ENCODE measurements around the gene RTF2. TPM values are rescaled to one million over a fixed set of nuclear protein-coding genes. Genes with fewer than 3 reads are reported as not detected.

RTF2 gene
- total and polyA plus RNA-seq, 2 experiments from 2014 or later: 28.2 to 53.7 TPM

DNA sequence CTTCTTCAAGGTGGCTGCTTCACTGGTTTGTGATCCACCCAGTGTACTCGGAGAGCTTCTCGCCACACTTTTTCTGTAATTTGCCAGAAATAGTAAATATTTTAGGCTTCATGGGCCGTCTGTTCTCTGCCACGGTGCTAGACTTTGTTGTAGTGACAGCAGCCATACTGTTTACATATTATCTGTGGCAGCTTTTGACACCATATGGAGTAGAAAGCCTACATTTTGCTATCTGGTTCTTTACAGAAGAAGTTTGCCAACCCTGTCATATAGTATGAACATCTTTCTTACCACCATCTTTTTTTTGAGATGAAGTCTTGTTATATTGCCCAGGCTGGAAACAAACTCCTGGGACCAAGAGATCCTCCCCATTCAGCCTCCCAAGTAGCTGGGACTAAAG is 97.1 kb downstream of the RTF2 start:
- no peak for ATAC-seq
- H3K4me1 ChIP-seq (ENCODE audit: insufficient read depth): no peaks in the 10 kb centered on the region
- no peak overlapping the region for H2AFZ ChIP-seq
- no peak overlapping the region for H3K27ac ChIP-seq (ENCODE audit: low read depth)
- H3K79me2 ChIP-seq (replicated peaks; ENCODE audit: insufficient read depth): no peaks in the 10 kb centered on the region
- H3K27me3 ChIP-seq (ENCODE audit: insufficient read depth): no peaks in the 10 kb centered on the region
- no peak overlapping the region for H3K4me3 ChIP-seq
- no peak overlapping the region for H3K4me3 Mint-ChIP-seq
- no peak overlapping the region for H3K27ac Mint-ChIP-seq
- H3K4me1 Mint-ChIP-seq: peaks cover 2% of the 10 kb centered on the region; the same call in 1 of the 3 replicates
- no peaks in the 10 kb centered on the region for H3K36me3 ChIP-seq (ENCODE audit: insufficient read depth)
- H3F3A ChIP-seq (replicated peaks; ENCODE audit: low read depth): no peaks in the 10 kb centered on the region
- no peak for DNase-seq (ENCODE audit: low spot score)
- TF ChIP-seq NANOG (IDR thresholded peaks at IDR 0.05; ENCODE audit: borderline replicate concordance) (no peak), JUNB (IDR thresholded peaks at IDR 0.05; ENCODE audit: unreplicated experiment) (no peak), EZH2phosphoT487 (IDR thresholded peaks at IDR 0.05; ENCODE audit: unreplicated experiment) (no peak), POLR2AphosphoS5 (IDR thresholded peaks at IDR 0.05; ENCODE audit: low read depth) (no peak), ZNF331 (CRISPR knock-in tag; IDR thresholded peaks at IDR 0.05; ENCODE audit: low read depth) (no peak), EZH2 (IDR thresholded peaks at IDR 0.05; ENCODE audit: low read depth, unreplicated experiment) (no peak), STAT1 (IDR thresholded peaks at IDR 0.05; ENCODE audit: unreplicated experiment) (no peak)
- TF ChIP-seq, protein P1, sequence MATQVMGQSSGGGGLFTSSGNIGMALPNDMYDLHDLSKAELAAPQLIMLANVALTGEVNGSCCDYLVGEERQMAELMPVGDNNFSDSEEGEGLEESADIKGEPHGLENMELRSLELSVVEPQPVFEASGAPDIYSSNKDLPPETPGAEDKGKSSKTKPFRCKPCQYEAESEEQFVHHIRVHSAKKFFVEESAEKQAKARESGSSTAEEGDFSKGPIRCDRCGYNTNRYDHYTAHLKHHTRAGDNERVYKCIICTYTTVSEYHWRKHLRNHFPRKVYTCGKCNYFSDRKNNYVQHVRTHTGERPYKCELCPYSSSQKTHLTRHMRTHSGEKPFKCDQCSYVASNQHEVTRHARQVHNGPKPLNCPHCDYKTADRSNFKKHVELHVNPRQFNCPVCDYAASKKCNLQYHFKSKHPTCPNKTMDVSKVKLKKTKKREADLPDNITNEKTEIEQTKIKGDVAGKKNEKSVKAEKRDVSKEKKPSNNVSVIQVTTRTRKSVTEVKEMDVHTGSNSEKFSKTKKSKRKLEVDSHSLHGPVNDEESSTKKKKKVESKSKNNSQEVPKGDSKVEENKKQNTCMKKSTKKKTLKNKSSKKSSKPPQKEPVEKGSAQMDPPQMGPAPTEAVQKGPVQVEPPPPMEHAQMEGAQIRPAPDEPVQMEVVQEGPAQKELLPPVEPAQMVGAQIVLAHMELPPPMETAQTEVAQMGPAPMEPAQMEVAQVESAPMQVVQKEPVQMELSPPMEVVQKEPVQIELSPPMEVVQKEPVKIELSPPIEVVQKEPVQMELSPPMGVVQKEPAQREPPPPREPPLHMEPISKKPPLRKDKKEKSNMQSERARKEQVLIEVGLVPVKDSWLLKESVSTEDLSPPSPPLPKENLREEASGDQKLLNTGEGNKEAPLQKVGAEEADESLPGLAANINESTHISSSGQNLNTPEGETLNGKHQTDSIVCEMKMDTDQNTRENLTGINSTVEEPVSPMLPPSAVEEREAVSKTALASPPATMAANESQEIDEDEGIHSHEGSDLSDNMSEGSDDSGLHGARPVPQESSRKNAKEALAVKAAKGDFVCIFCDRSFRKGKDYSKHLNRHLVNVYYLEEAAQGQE (IDR thresholded peaks at IDR 0.05; ENCODE audit: unreplicated experiment): no peak
- TF ChIP-seq, protein P2, sequence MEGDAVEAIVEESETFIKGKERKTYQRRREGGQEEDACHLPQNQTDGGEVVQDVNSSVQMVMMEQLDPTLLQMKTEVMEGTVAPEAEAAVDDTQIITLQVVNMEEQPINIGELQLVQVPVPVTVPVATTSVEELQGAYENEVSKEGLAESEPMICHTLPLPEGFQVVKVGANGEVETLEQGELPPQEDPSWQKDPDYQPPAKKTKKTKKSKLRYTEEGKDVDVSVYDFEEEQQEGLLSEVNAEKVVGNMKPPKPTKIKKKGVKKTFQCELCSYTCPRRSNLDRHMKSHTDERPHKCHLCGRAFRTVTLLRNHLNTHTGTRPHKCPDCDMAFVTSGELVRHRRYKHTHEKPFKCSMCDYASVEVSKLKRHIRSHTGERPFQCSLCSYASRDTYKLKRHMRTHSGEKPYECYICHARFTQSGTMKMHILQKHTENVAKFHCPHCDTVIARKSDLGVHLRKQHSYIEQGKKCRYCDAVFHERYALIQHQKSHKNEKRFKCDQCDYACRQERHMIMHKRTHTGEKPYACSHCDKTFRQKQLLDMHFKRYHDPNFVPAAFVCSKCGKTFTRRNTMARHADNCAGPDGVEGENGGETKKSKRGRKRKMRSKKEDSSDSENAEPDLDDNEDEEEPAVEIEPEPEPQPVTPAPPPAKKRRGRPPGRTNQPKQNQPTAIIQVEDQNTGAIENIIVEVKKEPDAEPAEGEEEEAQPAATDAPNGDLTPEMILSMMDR (conservative IDR thresholded peaks at IDR 0.05; ENCODE audit: low read depth in 2 of 2): no peak
- TF ChIP-seq, protein P3, sequence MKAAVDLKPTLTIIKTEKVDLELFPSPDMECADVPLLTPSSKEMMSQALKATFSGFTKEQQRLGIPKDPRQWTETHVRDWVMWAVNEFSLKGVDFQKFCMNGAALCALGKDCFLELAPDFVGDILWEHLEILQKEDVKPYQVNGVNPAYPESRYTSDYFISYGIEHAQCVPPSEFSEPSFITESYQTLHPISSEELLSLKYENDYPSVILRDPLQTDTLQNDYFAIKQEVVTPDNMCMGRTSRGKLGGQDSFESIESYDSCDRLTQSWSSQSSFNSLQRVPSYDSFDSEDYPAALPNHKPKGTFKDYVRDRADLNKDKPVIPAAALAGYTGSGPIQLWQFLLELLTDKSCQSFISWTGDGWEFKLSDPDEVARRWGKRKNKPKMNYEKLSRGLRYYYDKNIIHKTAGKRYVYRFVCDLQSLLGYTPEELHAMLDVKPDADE (IDR thresholded peaks at IDR 0.05): no peak
- no peaks in the 10 kb centered on the region for H4K20me1 ChIP-seq (replicated peaks; ENCODE audit: insufficient read depth)
- no peaks in the 10 kb centered on the region for H3K9me2 ChIP-seq (ENCODE audit: insufficient read depth)
- H3K36me3 Mint-ChIP-seq (ENCODE audit: low read depth): no peaks in the 10 kb centered on the region
- H3K9me3 Mint-ChIP-seq: peaks cover 7% of the 10 kb centered on the region; the same call in 2 of the 3 replicates
- no peak overlapping the region for H3K4me2 ChIP-seq
- H3K27me3 Mint-ChIP-seq (ENCODE audit: insufficient read depth, low read depth, poor library complexity): peaks cover 3% of the 10 kb centered on the region
